K562 (cell line): ENCODE measurements around the gene METTL25B. TPM values are rescaled to one million over a fixed set of nuclear protein-coding genes. Genes with fewer than 3 reads are reported as not detected.
A peak's percentile ranks its signal among the peaks of the same experiment; 100 is the strongest.

ENCODE experiments used
- CBX1 ChIP-seq: sonication (generic); IDR thresholded peaks from 2 replicates; pipeline ENCODE4 v1.6.1; 2016; ENCODE audit warnings: antibody characterized with exemption, low read depth, mild to moderate bottlenecking
- CC2D1A ChIP-seq: fragments of 450-650 bp; IDR thresholded peaks from 2 replicates; pipeline ENCODE4 v1.6.1; 2017; ENCODE audit warnings: mild to moderate bottlenecking
- CREM ChIP-seq: IDR thresholded peaks from 2 replicates; pipeline ENCODE4 v1.6.1; 2014; ENCODE audit warnings: antibody characterized with exemption, low read depth
- ETV5 ChIP-seq: sonication (generic); formaldehyde crosslinking; IDR thresholded peaks from 2 replicates; pipeline ENCODE4 v1.4.0; 2020; ENCODE audit warnings: low read depth, mild to moderate bottlenecking, missing genetic modification reagents
- GATAD2A ChIP-seq: fragments of 450-650 bp; IDR thresholded peaks from 2 replicates; pipeline ENCODE4 v1.6.1; 2017
- JUND ChIP-seq, 2 experiments: IDR thresholded peaks; 2 replicates in 1 of 2; 3 replicates in 1 of 2; pipeline ENCODE4 v1.6.1; 2011; ENCODE audit warnings: borderline replicate concordance in 2 of 2, low read depth in 2 of 2, low read length in 2 of 2, improper control_type of control experiment in 1 of 2, missing biosample characterization in 1 of 2, missing genetic modification characterization in 1 of 2, missing genetic modification reagents in 1 of 2
- NCOA1 ChIP-seq: fragments of 450-650 bp; IDR thresholded peaks from 2 replicates; pipeline ENCODE4 v1.6.1; 2016; ENCODE audit warnings: low read depth
- STAG1 ChIP-seq: sonication (generic); formaldehyde crosslinking; IDR thresholded peaks from 2 replicates; pipeline ENCODE4 v1.5.0; 2020; ENCODE audit warnings: missing genetic modification reagents, borderline replicate concordance
- TARDBP ChIP-seq: fragments of 450-650 bp; IDR thresholded peaks from 2 replicates; pipeline ENCODE4 v1.6.1; 2016
- TBP ChIP-seq: optimal IDR thresholded peaks from 2 replicates; pipeline ENCODE3; 2011; ENCODE audit warnings: low read depth, low read length, improper control_type of control experiment
- TOE1 ChIP-seq, 2 experiments: fragments of 450-650 bp in 1 of 2; sonication (generic) in 1 of 2; formaldehyde crosslinking in 1 of 2; IDR thresholded peaks; 2 replicates each; pipeline versions ENCODE4 v1.7.1 to v1.8.0; 2016 to 2022; ENCODE audit warnings: borderline replicate concordance in 2 of 2, mild to moderate bottlenecking in 2 of 2, antibody characterized with exemption in 1 of 2, inconsistent platforms in 1 of 2, low read depth in 1 of 2, missing genetic modification reagents in 1 of 2, moderate library complexity in 1 of 2
- polyA plus RNA-seq, 8 experiments: library from polyadenylated mRNA; depleted of rRNA in 4 of 8; stranded (reverse) in 5 of 8; unstranded in 3 of 8; fragments of >200 nt; fragmentation: Nextera tagmentation in 2 of 8; fragmentation: Illumina TruSeq in 1 of 8; extraction: Ambion mirVana in 2 of 8; extraction: Trizol in 1 of 8; gene quantifications; 2 replicates each; pipeline versions ENCODE4 v1.2.1 to v1.2.3, GENCODE V29; 2011 to 2014; ENCODE audit warnings: inconsistent platforms in 1 of 8, missing spikeins in 1 of 8
- total RNA-seq, 7 experiments: library from RNA; depleted of rRNA in 6 of 7; stranded (reverse); fragments of >200 nt in 6 of 7; fragmentation: Illumina TruSeq in 2 of 7; extraction: Trizol in 2 of 7; gene quantifications; 2 replicates each; pipeline versions ENCODE4 v1.2.1 to v1.2.3, GENCODE V29; 2011 to 2021; ENCODE audit warnings: low replicate concordance in 1 of 7
- TF ChIP-seq, protein P1 (sequence below): fragments of 200-800 bp; sonication (Bioruptor generic); IDR thresholded peaks from 2 replicates; pipeline ENCODE4 v1.6.1; 2017; ENCODE audit warnings: missing genetic modification characterization, missing compliant biosample characterization
- TF ChIP-seq, protein P2 (sequence below): fragments of 450-650 bp; IDR thresholded peaks from 2 replicates; pipeline ENCODE4 v1.6.1; 2016; ENCODE audit warnings: antibody characterized with exemption
- TF ChIP-seq, protein P3 (sequence below): sonication (generic); formaldehyde crosslinking; IDR thresholded peaks from 2 replicates; pipeline ENCODE4 v1.9.0; 2022; ENCODE audit warnings: mild to moderate bottlenecking, missing genetic modification reagents
- TF ChIP-seq, protein P4 (sequence below), 2 experiments: fragments of 450-650 bp; IDR thresholded peaks; 2 replicates each; pipeline ENCODE4 v1.6.1; 2016; ENCODE audit warnings: mild to moderate bottlenecking in 2 of 2, borderline replicate concordance in 1 of 2, low read depth in 1 of 2, moderate library complexity in 1 of 2

Gene METTL25B
- total and polyA plus RNA-seq, 9 of the 15 experiments (the other 6 are each of a cell fraction or from before 2014, with no cell fraction given), result 7.7 to 48.3 (median 33.1) TPM

DNA sequence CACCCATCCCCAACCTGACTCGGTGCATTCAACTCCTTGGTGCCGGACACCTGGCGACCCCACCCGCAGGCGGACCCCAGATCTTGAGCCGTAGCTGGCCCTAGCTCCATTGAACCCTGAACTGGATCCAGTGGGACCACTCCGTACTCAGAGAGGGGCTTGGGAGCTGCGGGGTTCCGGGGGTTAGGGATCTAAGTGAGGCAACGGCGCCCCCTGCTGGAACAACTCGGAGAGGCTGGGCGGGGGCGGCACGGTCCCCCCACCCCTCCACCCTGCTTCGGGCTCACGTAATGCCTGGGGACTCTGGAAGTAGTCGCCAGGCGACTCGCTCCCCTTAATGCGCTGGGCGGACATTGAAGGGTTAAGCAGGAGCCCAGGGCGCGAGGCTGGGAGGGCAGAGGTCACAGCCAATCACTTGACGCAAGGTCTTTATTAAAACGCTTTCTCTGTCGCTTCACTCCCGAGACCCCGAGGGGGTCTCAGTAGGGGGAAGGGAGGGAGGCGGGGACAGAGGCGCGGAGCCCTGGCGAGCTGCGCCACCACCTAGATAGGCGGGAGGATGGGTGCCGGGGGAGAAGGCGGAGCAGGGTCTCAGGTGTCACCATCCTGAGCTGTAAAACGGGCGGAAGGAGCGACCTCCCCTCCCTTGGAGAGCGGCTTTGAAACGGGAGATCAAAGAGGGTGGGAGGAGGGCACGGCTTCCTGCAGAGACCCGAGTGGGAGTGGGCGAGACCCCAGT, 22.2 kb upstream of the METTL25B start (continued):
- TF ChIP-seq, protein P1, sequence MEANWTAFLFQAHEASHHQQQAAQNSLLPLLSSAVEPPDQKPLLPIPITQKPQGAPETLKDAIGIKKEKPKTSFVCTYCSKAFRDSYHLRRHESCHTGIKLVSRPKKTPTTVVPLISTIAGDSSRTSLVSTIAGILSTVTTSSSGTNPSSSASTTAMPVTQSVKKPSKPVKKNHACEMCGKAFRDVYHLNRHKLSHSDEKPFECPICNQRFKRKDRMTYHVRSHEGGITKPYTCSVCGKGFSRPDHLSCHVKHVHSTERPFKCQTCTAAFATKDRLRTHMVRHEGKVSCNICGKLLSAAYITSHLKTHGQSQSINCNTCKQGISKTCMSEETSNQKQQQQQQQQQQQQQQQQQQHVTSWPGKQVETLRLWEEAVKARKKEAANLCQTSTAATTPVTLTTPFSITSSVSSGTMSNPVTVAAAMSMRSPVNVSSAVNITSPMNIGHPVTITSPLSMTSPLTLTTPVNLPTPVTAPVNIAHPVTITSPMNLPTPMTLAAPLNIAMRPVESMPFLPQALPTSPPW (CRISPR knock-in tag), result peak; percentile 94
- TF ChIP-seq JUND (IDR thresholded peaks at IDR 0.05; ENCODE audit: borderline replicate concordance, low read depth, low read length), result peak; percentile 24; the same call in 1 of the 2 replicates
- TF ChIP-seq JUND (tag; IDR thresholded peaks at IDR 0.05; ENCODE audit: borderline replicate concordance, low read depth, low read length), result no peak; the same call in 2 of the 3 replicates
- peak; percentile 68; the same call in 1 of the 2 replicates for TF ChIP-seq TOE1 (IDR thresholded peaks at IDR 0.05; ENCODE audit: borderline replicate concordance)
- no peak for TF ChIP-seq TOE1 (CRISPR knock-in tag; IDR thresholded peaks at IDR 0.05; ENCODE audit: borderline replicate concordance, low read depth)
- peak; percentile 60 for TF ChIP-seq CREM
- TF ChIP-seq STAG1 (CRISPR knock-in tag), result peak; percentile 38
- peak; percentile 44; the same call in 1 of the 2 replicates for TF ChIP-seq CBX1
- TF ChIP-seq TBP, result peak; percentile 34
- TF ChIP-seq, protein P2, sequence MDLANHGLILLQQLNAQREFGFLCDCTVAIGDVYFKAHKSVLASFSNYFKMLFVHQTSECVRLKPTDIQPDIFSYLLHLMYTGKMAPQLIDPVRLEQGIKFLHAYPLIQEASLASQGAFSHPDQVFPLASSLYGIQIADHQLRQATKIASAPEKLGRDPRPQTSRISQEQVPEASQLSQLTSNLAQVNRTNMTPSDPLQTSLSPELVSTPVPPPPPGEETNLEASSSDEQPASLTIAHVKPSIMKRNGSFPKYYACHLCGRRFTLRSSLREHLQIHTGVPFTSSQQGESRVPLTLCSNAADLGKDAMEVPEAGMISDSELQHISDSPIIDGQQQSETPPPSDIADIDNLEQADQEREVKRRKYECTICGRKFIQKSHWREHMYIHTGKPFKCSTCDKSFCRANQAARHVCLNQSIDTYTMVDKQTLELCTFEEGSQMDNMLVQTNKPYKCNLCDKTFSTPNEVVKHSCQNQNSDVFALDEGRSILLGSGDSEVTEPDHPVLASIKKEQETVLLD, result peak; percentile 36; the same call in 1 of the 2 replicates
- peak; percentile 73 for TF ChIP-seq GATAD2A
- peak; percentile 97 for TF ChIP-seq CC2D1A
- TF ChIP-seq, protein P3, sequence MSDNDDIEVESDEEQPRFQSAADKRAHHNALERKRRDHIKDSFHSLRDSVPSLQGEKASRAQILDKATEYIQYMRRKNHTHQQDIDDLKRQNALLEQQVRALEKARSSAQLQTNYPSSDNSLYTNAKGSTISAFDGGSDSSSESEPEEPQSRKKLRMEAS (CRISPR knock-in tag), result no peak
- TF ChIP-seq NCOA1, result 0 out of 2 replicates have a peak, but pooled peaks have one; percentile 11
- TF ChIP-seq ETV5 (CRISPR knock-in tag), result 0 out of 2 replicates have a peak, but pooled peaks have one; percentile 32
- 0 out of 2 replicates have a peak, but pooled peaks have one; percentile 27 for TF ChIP-seq TARDBP
- TF ChIP-seq, protein P4, sequence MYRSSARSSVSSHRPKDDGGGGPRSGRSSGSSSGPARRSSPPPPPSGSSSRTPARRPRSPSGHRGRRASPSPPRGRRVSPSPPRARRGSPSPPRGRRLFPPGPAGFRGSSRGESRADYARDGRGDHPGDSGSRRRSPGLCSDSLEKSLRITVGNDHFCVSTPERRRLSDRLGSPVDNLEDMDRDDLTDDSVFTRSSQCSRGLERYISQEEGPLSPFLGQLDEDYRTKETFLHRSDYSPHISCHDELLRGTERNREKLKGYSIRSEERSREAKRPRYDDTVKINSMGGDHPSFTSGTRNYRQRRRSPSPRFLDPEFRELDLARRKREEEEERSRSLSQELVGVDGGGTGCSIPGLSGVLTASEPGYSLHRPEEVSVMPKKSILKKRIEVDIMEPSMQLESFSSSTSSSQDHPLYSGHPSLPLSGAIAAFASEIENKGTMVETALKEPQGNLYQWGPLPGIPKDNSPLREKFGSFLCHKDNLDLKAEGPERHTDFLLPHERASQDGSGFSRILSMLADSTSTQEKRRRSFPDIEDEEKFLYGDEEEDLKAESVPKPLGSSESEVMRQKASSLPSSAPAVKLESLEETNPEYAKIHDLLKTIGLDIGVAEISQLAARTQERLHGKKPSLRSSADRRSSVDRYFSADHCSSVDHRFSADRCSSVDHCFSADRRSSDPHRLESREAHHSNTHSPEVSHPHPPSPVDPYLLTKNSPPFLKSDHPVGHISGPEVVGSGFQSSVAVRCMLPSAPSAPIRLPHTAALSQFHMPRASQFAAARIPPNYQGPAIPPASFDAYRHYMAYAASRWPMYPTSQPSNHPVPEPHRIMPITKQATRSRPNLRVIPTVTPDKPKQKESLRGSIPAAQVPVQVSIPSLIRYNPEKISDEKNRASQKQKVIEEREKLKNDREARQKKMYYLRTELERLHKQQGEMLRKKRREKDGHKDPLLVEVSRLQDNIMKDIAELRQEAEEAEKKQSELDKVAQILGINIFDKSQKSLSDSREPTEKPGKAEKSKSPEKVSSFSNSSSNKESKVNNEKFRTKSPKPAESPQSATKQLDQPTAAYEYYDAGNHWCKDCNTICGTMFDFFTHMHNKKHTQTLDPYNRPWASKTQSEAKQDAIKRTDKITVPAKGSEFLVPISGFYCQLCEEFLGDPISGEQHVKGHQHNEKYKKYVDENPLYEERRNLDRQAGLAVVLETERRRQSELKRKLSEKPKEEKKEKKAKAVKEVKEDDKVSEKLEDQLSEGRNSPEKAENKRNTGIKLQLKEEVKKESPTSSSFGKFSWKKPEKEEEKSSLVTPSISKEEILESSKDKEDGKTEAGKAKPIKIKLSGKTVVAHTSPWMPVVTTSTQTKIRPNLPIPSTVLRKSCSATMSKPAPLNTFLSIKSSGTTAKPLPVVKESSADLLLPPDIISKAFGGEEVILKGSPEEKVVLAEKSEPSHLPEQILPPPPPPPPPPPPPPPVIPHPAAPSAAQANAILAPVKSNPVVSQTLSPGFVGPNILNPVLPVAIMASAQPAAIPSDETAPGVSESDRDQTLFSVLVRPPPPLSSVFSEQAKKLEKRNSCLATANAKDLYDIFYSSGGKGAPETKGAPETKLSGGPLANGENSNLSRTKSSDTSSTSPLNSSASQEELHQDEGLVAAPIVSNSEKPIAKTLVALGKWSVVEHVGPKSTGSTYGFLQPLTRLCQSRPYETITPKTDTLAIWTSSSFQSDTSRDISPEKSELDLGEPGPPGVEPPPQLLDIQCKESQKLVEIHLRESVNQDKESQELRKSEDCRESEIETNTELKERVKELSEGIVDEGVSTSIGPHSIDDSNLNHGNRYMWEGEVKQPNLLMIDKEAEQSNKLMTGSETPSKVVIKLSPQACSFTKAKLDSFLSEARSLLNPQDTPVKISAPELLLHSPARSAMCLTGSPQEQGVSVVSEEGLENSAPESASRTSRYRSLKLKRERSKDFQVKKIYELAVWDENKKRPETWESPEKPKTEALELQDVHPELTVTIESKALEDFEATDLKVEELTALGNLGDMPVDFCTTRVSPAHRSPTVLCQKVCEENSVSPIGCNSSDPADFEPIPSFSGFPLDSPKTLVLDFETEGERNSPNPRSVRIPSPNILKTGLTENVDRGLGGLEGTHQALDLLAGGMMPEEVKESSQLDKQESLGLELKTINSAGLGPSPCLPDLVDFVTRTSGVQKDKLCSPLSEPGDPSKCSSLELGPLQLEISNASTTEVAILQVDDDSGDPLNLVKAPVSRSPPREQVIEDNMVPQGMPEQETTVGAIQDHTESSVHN (IDR thresholded peaks at IDR 0.05; ENCODE audit: borderline replicate concordance in 1 of 2, low read depth in 1 of 2), result no peak
